HG03060 (cell line): ENCODE data around the gene TCERG1.
"Not testable (repeated sequence)": the region's sequence is repeated elsewhere in the genome, so short reads cannot be mapped to it uniquely, and the experiment has no call there.

ENCODE experiments used
- ATAC-seq: cut with Tn5 transposase; IDR thresholded peaks from one replicate; pipeline ENCODE4 v1.9.1; 2021; ENCODE audit warnings: low read depth, moderate number of reproducible peaks; ENCODE audit not compliant: unreplicated experiment

Gene TCERG1

DNA sequence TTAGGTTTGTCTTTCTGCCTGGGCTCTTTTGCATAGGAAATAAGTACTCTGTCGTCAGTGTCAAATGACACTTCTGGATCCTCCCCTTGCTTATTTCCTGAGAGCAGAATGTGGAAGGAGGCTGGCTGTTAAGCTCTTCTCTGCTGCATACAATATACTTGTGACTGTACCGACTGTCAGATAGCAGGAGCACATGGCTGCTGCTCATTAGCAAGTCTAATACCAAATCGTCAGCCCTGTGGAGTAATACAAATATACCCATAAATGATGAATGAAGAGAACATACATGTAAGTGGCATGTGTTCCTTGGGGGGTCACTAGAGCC, 69.0 kb downstream of the TCERG1 start, which contains the start of gene GPR151:
Gene GPR151, minus strand, starts transcription at position 40 of the 325 bp plus-strand sequence. CDS start 77 bp downstream, outside the sequence.
- no peak for ATAC-seq

DNA sequence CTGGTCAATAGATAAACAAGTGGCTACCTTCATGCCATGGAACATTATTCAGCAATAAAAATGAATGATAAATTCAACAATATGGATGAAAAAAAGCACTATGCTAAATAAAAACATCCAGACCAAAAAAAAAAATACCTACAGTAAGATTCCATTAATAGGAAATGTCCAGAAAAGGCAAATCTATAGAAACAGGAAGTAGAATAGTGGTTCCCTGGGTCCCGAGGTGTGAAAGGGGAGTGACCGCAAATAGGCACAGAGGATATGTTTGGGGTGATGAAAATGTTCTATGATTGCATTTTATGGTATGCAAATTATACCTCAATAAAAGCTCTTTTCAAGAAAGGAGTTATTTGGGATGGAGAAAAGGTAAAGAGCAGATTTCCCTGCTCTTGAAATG, 72.4 kb downstream of the TCERG1 start:
- ATAC-seq: no peak

DNA sequence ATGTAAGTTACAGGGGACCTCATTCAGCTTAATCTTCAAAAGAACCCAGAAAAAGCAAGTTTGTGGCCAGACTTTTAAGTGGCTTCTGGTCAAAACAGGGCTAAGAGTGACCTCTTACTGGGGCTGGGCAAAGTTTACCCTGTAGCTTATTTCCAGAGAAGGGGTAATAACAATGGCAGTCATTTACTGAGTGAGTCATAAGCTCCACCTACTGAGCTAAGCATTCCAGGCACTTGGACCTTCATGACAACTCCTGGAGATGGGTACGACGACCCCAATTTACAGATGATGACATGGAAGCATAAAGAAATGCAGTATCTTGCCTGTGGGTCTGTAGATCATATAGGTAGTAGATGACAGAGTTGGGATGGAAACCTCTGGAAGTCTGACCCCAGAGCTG, 73.6 kb downstream of the TCERG1 start:
- no peak for ATAC-seq

DNA sequence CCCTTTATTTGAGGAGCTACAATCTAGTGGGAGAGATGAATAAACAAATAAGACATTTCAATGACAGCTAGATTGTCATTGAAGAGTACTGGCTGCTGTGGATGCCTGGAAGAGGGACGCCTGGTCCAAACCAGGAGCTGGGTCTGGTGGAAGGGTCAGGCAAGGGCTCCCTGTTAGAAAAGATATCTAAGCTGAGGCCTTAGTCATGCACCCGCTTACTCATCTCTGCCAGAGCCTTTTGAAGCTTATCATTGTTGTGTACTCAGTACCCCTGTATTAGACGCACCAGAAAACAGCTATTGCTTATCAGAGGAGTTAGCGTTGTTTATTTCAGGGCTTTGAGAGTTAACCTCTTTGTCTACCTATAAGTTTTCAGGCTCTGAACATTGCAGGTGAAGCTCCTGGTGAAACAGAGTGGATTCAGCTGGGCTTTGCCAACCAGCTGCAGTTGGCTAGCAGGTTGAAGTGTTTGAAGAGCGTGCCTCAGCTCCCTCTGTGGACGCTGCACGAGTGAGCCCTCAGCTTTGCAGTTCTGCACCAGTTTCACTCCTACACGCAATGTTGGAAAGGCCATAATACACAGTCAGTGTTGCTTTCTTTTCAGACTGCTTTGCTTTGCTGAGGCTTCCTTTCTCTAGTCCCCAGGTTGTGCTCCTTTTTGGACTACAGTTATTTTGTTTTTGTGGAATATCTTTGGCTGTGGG, 74.4 kb downstream of the TCERG1 start:
- ATAC-seq: no peak

DNA sequence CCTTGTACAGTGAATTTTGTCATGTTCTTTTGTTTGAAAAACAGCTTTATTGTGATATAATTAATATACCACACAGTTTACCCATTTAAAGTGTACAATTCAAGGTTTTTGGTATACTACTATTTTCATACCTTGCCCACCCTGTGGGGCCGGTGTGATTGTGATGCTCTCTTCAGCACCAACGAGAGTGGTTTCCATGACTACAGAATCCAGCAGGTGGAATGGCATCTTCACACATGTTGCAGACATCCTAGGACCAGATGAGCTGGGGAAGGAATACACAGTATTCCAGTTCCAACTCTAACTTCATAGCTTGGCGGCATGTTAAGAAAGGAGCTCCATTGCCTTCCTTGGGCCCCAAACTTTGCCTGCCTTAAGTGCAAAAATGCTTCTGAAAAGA, 76.6 kb downstream of the TCERG1 start:
- no peak for ATAC-seq

DNA sequence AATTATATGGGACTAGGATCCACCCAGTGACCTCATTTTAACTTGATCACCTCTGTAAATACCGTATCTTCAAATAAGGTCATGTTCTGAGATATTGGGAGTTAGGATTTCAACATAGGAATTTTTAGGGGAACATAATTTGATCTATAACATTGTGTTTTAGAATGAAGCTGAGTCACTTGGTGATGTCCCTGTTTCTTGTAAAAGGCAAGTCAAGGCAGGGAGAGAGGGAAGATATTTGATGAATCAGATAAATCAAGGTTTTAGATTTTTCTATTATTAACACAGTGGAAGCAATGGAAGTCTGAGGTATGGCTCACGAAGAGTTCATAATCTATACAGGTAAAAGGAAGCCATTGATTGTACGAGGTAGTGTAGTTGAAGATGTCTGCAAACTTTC, 80.7 kb downstream of the TCERG1 start:
- no peak for ATAC-seq

DNA sequence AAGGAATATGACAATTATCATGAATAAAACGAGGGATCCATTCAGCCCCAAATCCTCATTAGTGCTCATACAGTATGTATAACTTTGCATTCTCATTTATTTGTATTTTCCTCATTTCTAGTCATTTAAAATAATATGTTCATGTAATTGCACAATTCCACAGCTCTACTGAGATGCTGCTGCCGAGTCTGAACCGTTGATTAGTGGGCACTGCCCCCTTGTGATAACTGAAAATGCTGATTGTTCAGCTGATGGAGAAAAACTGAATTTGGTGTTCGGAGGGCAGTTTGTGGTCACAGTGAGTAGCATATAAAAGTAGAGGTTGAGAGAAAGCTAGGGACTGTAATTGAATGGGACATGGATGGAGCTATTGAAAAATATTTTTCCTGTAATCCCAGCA, 81.1 kb downstream of the TCERG1 start:
- no peak for ATAC-seq

DNA sequence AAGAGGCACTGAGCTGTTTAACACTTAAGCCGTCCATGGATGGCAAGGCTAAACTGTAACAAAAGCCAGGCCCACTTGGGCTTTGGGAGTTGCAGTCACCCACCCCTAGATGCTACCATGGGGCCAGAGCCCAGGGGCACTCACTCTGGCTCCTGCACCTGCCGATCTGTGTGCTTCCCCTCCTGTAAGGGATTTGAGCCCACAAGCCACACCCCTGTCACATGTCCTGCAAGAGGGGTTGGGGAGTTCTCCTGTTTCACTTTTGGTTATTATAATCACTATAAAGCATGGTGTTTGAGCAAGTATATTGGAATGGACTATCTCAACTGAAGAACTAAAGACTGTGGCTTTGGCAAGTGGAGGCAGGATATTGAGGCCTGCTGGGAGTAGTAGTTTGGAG, 82.9 kb downstream of the TCERG1 start:
- no peak for ATAC-seq

DNA sequence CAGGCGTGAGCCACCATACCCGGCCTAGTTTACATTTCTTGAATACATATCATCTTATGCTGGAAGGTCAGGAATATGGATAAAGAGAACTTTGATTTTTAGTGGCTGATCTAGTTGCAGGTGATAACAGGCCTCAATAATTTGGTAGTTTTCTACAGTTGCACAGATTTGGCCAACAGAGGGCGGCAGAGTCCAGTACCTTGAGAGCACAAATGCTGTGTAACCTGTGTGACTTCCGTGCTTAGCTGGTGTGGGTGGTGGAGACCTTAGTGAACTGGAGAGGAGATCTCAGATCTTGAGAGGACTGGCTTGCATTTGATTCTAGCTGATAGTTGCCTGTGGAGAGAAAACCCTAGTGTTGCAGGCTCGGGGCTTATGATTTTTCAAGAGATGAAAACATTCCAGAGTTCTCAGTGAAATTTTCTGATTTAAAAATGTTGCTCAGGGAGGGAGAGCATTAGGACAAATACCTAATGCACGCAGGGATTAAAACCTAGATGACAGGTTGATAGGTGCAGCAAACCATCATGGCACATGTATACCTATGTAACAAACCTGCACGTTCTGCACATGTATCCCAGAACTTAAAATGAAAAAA, 86.2 kb downstream of the TCERG1 start:
- ATAC-seq: peak; percentile 97

DNA sequence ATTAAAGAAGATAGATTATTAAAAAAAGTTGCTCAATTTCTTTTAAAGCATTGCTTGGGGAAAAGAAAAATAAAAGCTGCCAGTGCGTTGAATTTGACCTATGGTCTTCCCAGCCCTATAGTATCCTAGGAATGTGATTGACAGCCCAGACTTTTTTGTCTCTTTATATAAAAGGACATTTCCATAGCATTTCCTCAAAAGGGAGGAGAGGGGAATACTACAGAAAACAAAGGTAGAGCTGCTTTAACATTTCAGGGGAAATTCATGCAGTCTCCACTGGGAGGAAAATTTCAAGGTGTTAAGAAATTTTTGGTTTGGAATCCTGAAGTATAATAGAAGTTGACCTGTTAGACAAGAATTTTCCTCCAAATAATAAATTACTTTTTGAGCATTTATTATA, 86.7 kb downstream of the TCERG1 start:
- ATAC-seq: no peak

DNA sequence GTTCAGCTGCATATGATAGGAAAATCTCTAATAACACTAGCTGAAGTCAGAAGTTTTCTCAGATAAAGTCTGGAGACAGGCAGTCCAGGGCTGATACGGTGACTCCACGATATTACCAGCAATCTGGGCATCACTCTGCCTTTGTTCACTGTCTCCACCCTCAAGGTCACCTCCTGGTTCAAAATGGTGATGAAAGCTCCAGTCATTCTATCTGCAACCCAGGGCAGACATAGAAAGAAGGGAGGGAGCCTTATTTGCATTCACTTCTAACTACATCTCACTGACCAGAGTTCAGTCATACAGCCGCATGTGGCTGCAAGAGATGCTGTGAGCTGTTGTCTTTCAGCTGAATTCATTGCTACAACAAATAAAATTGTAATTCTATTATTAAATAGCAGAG, 91.3 kb downstream of the TCERG1 start:
- ATAC-seq: no peak

DNA sequence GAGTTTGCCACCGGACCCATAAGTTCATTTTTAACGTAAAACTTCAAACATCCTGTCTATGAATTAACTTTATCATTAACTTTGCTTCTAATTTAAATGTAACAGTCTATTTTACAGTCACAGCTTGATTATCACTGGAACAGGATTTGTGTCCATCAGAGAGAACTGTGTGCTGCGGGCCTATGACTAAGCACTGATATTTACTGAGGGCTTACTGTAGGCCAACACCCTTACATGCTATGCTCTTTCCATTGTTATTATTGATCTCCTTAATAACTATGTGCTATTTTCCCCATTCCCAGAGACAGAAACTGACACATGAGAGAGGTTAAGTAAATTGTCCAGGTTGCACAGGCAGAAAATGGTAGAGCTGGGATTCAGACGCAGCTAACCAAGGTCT, 92.8 kb downstream of the TCERG1 start:
- ATAC-seq: no peak

DNA sequence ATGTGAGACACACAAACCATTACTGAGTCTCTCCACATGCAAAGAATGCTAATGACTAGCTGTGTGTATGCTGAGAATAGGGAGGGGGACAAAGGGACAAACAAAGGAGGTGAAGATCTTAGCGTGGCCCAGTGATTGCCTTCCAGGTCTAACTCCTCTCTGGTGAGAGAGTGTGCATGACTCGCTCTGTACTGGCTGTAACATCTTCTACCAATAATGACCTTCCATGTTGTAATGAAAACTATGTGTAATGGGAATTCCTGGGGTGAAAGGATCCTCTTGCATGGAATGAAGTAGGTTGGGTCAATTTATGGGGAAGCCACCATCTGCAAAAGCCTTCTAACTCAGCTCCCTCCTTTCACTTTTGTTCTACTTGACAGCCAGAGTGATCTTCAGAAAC, 93.3 kb downstream of the TCERG1 start:
- ATAC-seq: no peak

DNA sequence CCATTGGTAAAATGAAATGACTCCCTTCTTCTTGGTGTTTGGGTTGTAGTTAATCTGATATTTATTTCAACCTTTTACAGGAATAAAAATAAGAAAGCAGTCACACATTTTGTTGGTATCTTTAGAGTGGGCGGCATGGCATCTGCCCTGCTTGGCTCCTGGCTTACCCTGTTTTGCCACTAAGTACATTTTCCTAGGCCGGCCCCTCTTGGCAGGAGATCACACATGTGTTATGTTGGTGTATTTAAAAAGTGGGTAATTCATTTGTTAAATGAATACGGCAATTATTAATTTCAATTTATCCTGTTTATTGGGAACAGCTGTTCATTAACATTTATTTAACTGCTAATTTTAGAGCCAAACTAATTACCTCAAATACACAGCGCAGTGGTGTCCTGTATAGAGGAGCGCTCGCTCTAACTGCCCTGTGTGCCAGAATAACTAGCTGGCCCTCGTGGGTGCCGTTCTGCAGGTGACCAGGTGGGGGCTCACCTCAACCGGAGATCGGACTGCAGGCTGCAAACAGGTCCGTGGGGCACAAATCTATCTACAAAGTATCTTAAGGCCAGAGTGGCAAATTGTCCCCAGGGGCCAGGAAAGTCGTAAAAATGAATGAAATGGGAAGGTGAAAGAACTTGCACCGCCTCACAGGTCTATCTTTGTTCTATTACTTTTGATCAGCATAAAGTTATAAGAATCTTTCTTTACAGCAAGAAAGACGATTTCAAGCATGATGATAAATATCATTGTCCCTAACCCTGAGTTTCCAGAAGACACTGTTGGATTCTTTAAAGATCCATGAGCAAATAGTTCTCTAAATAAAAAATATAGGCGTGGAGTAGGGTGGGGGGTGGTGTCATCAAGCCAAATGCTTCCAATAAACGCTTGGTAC, 95.1 kb downstream of the TCERG1 start:
- peak; percentile 88 for ATAC-seq

DNA sequence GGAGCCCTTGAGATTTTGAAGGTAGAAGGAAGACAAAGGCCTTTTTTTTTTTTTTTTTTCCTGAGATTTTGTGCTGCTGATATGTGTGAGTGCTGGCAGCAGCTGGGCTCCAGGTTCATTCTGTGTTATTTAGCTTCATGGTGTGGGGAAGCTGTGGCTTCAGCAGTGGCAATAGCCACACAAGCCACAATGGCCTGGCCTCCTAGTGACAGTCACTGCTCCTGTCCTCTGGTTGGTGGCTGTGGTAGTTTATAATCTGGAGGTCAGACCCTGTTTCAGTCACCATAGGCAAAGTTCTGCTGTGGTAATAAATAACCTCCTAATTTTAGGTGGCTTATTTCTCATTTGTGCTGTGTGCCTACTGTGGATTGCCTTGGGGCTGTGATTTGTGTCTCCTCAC, 97.1 kb downstream of the TCERG1 start:
- ATAC-seq: no peak

DNA sequence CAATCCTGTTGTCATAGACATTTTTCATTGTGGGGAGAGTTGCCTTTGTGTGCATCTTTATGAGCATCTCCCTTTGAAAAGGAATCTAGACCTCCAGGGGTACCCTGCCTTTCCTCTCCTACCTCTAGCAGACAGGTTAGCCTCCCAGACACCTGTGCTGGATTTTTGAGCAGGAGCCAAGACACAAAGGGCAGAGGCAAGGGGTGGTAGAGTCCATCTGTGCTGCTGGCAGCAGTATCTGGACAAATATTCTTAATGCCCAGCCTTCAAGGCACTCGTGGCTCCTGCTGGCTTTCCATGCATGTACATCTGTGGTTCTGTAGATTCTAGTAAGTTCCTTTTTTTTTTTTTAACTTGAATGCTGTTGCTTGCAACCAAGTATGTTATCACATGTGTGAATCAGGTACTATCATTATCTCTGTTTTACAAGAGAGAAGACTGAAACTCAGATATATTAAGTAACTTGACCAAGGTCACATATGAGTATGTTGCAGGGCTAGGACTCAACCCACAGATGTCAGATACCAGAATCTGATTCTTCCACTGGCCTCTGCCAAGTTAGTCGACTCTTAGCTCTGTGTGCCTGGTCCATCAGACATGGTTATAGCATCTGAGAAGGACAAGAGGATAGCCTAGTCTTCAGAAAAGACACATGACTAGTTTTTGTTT, 101.8 kb downstream of the TCERG1 start:
- no peak for ATAC-seq

DNA sequence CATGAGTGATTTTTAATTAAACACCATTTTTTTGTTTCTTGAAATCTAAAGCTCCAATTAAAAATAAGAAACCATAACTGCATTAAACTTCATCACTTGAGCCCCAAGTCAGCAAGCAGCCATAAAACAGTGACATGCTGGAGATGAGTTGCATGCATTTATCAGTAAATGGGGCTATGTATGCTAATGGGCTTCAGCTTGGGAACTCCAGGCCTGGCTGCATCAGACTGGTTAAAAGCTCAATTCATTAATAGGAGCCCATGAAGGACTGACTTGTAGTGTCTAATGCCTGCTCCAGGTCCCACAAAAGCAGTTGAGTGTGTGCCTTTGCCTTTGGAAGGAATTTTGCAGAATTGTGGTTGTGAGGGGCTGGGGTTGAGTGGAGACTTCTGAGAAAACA, 102.5 kb downstream of the TCERG1 start:
- no peak for ATAC-seq

DNA sequence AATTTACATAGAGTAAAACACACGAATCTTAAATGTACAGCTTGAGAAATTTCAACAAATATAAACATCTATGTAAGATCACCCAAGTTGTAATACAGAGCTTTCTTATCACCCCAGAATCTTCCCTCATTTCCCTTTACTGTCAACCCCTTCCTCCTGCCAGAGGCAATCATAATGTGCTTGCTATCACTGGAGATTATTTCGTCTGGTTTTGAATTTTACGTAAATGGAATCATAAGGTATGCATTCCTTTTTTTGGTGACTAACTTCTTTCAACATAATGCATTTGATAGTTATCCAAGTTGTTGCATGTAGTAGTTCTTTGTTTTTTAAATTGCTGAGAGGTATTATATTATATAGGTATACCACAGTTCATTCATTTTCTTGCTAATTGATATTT, 106.3 kb downstream of the TCERG1 start:
- ATAC-seq: no peak

DNA sequence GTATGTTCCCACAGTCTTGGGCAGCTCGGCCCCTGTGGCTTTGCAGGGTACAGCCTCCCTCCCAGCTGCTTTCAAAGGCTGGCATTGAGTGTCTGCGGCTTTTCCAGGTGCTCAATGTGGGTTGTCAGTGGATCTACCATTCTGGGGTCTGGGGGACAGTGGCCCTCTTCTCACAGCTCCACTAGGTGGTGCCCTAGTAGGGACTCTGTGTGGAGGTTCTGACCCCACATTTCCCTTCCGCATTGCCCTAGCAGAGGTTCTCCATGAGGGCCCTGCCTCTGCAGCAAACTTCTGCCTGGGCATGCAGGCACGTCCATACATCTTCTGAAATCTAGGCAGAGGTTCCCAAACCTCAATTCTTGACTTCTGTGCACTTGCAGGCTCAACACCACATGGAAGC, 109.8 kb downstream of the TCERG1 start:
- ATAC-seq: not testable (repeated sequence)

DNA sequence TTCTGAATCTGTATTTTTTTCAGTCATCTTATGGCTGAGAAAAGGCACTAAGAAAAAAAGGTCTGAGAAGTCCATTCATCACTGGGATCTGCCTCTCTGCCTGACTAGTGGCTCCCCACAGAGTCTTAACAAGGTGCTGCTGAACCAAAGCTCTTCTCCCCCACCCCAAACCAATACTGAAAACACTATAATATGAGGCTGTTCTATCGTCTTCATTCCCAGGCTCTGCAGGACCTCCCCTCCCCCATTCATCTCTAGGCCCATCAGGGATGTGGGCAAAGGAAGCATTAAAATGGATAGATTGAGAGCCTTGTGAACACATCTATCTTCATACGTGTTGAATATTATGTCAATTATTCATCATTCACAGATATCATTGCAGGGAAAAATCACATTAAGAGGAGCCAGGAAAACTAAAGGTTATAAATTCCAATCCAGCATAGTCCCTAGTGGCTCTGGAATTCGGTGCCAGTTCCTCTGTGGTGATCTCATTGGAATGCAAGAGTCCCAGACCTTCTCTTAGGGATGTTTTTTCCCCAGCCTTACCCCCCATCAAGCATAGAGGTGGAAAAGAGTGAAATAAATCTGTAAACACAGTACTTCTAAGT, 113.2 kb downstream of the TCERG1 start:
- ATAC-seq: no peak
